GM21423 (cell line): Measurements from ENCODE around the gene PAMR1.

Experiments used
- ATAC-seq: cut with Tn5 transposase; IDR thresholded peaks from one replicate; pipeline ENCODE4 v1.9.1; 2021; ENCODE audit warnings: mild to moderate bottlenecking, moderate library complexity; ENCODE audit not compliant: unreplicated experiment

Gene PAMR1

GRCh38 chr11:35501776-35502175, 23.6 kb downstream of the PAMR1 start:
- no peak for ATAC-seq

- ATAC-seq = no peak
These were observed 24.7 kb downstream of the PAMR1 start for GRCh38 chr11:35500744-35501143.

- ATAC-seq = no peak
These were observed 29.0 kb downstream of the PAMR1 start for GRCh38 chr11:35496416-35496815.

- ATAC-seq = no peak
These were observed 30.4 kb downstream of the PAMR1 start for GRCh38 chr11:35494957-35495490.

- no peak for ATAC-seq
These were observed 34.1 kb downstream of the PAMR1 start for GRCh38 chr11:35491231-35491871.

- ATAC-seq = no peak
These were observed 37.3 kb downstream of the PAMR1 start for GRCh38 chr11:35488117-35488516.

GRCh38 chr11:35487532-35488078, 37.8 kb downstream of the PAMR1 start:
- no peak for ATAC-seq

- ATAC-seq = no peak
These were observed 38.5 kb downstream of the PAMR1 start for GRCh38 chr11:35486934-35487333.

GRCh38 chr11:35486446-35486845, 39.0 kb downstream of the PAMR1 start:
- ATAC-seq = no peak

- peak; percentile 85 for ATAC-seq
These were observed 39.6 kb downstream of the PAMR1 start for GRCh38 chr11:35485656-35486322.

GRCh38 chr11:35484435-35484834, 41.0 kb downstream of the PAMR1 start:
- ATAC-seq = no peak

GRCh38 chr11:35483131-35483820, 42.1 kb downstream of the PAMR1 start:
- ATAC-seq = no peak

GRCh38 chr11:35479731-35480130, 45.7 kb downstream of the PAMR1 start:
- no peak for ATAC-seq

GRCh38 chr11:35478471-35479091, 46.8 kb downstream of the PAMR1 start:
- no peak for ATAC-seq

- ATAC-seq = no peak
These were observed 47.5 kb downstream of the PAMR1 start for GRCh38 chr11:35477901-35478300.

- ATAC-seq = no peak
These were observed 50.7 kb downstream of the PAMR1 start for GRCh38 chr11:35474688-35475087.

- no peak for ATAC-seq
These were observed 51.5 kb downstream of the PAMR1 start for GRCh38 chr11:35473795-35474374.

- no peak for ATAC-seq
These were observed 54.8 kb downstream of the PAMR1 start for GRCh38 chr11:35470616-35471015.

- no peak for ATAC-seq
These were observed 59.4 kb downstream of the PAMR1 start for GRCh38 chr11:35466058-35466457.

GRCh38 chr11:35464308-35464707, 61.1 kb downstream of the PAMR1 start:
- ATAC-seq = no peak

GRCh38 chr11:35463331-35463751, 62.1 kb downstream of the PAMR1 start:
- ATAC-seq = no peak
